OCI-LY1 (cell line): ENCODE data around the gene ROBO1.

Experiments used
- EZH2 ChIP-seq: fragments of 200-600 bp; sonication (generic), shearing (Covaris generic); IDR thresholded peaks from 2 replicates; pipeline ENCODE4 v1.8.0; 2017; ENCODE audit warnings: borderline replicate concordance, mixed run types, mild to moderate bottlenecking, antibody characterized with exemption, low read length, moderate library complexity, mixed read lengths
- TF ChIP-seq, protein P1 (sequence below): fragments of 200-600 bp; sonication (generic), shearing (Covaris generic); IDR thresholded peaks from 2 replicates; pipeline ENCODE4 v1.5.1; 2017; ENCODE audit warnings: mild to moderate bottlenecking, antibody characterized with exemption, low read length, moderate library complexity, mixed read lengths

GRCh38 chr3:78737988-78738387 is 1029.8 kb downstream of the ROBO1 start:
- TF ChIP-seq EZH2 = no peak
- TF ChIP-seq, protein P1, sequence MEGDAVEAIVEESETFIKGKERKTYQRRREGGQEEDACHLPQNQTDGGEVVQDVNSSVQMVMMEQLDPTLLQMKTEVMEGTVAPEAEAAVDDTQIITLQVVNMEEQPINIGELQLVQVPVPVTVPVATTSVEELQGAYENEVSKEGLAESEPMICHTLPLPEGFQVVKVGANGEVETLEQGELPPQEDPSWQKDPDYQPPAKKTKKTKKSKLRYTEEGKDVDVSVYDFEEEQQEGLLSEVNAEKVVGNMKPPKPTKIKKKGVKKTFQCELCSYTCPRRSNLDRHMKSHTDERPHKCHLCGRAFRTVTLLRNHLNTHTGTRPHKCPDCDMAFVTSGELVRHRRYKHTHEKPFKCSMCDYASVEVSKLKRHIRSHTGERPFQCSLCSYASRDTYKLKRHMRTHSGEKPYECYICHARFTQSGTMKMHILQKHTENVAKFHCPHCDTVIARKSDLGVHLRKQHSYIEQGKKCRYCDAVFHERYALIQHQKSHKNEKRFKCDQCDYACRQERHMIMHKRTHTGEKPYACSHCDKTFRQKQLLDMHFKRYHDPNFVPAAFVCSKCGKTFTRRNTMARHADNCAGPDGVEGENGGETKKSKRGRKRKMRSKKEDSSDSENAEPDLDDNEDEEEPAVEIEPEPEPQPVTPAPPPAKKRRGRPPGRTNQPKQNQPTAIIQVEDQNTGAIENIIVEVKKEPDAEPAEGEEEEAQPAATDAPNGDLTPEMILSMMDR = no peak
